ENCODE results near the gene C4BPA. TPM values are rescaled to one million over a fixed set of nuclear protein-coding genes. Genes with fewer than 3 reads are reported as not detected.

The C4BPA gene
- total RNA-seq, 8 experiments from 2014 or later, result 2.3 TPM; not detected in 7

GRCh38 chr1:207081088-207081487, 22.9 kb upstream of the C4BPA start:
- in situ Hi-C loops (cut with MboI; ENCODE audit: low pct_unique_long_range_greater_than_20kb in 2 of 9, low sequenced_read_pairs in 9 of 9, unreplicated experiment in 9 of 9), result loop anchor here in 5 of 9 experiments (25.0 kb wide), 3 partner anchors 181 to 406 kb away; partner anchors contain the start of gene CR1 (in 2 of the 5)

GRCh38 chr1:207081806-207082205, 22.2 kb upstream of the C4BPA start:
- Histone ChIP-seq H3K4me1 (replicated peaks in 1 of 2) (no peaks in the 10 kb centered on the region), H3K27ac (no peak overlapping the region), H3K4me3 (no peak overlapping the region)
- ATAC-seq (replicated peaks in 6 of 8), result no peak
- 14 to 100% (median 78%) methylated on average over 1 to 2 of the region's 2 CpGs; no CpG with 5 or more reads in 2 of the 10 experiments for WGBS, 10 experiments
- in situ Hi-C loops (cut with MboI; ENCODE audit: low pct_unique_long_range_greater_than_20kb in 2 of 9, low sequenced_read_pairs in 9 of 9, unreplicated experiment in 9 of 9), result loop anchor here in 5 of 9 experiments (25.0 kb wide), 3 partner anchors 180 to 405 kb away; partner anchors contain the start of gene CR1 (in 2 of the 5)

More at GRCh38 chr1:207081088-207081487, 22.9 kb upstream of the C4BPA start:
- WGBS, 10 experiments, result 46 to 100% (median 66%) methylated on average over 1 to 2 of the region's 2 CpGs
- Histone ChIP-seq H3K4me1 (replicated peaks in 1 of 2) (no peaks in the 10 kb centered on the region), H3K27ac (no peak overlapping the region), H3K4me3 (no peak overlapping the region)
- ATAC-seq (replicated peaks in 6 of 8), result no peak

- no peak overlapping the region for H3K4me3 ChIP-seq
- no peaks in the 10 kb centered on the region for H3K4me1 ChIP-seq (replicated peaks in 1 of 2)
- in situ Hi-C loops (cut with MboI; ENCODE audit: low pct_unique_long_range_greater_than_20kb in 2 of 9, low sequenced_read_pairs in 9 of 9, unreplicated experiment in 9 of 9), result loop anchor here in 5 of 9 experiments (25.0 kb wide), 3 partner anchors 178 to 403 kb away; partner anchors contain the start of gene CR1 (in 2 of the 5)
- 0 to 71% (median 60%) methylated on average over 1 to 2 of the region's 2 CpGs; no CpG with 5 or more reads in 1 of the 10 experiments for WGBS, 10 experiments
- no peak overlapping the region for H3K27ac ChIP-seq
- peak in 3 of 8 experiments; percentile 52 to 63 (median 61) for ATAC-seq (replicated peaks in 6 of 8)
Observed at GRCh38 chr1:207084232-207084631, 19.8 kb upstream of the C4BPA start.

- Histone ChIP-seq H3K4me1 (replicated peaks in 1 of 2) (no peaks in the 10 kb centered on the region), H3K4me3 (no peak overlapping the region), H3K27ac (no peak overlapping the region)
- in situ Hi-C loops (cut with MboI; ENCODE audit: low pct_unique_long_range_greater_than_20kb in 2 of 9, low sequenced_read_pairs in 9 of 9, unreplicated experiment in 9 of 9), result loop anchor here in 5 of 9 experiments (25.0 kb wide), 3 partner anchors 178 to 403 kb away; partner anchors contain the start of gene CR1 (in 2 of the 5)
- peak; percentile 49 to 96 (median 68) for ATAC-seq (replicated peaks in 6 of 8)
- 0 to 51% (median 36%) methylated on average over 2 to 8 of the region's 8 CpGs; no CpG with 5 or more reads in 2 of the 10 experiments for WGBS, 10 experiments
Observed at GRCh38 chr1:207084701-207085180, 19.3 kb upstream of the C4BPA start.

- WGBS, 10 experiments, result 0 to 100% (median 57%) methylated on average over 1 to 3 of the region's 3 CpGs
- no peaks in the 10 kb centered on the region for H3K4me1 ChIP-seq (replicated peaks in 1 of 2)
- ATAC-seq (replicated peaks in 6 of 8), result no peak
- no peak overlapping the region for H3K27ac ChIP-seq
- H3K4me3 ChIP-seq, result no peak overlapping the region
- in situ Hi-C loops (cut with MboI; ENCODE audit: low pct_unique_long_range_greater_than_20kb in 2 of 9, low sequenced_read_pairs in 9 of 9, unreplicated experiment in 9 of 9), result loop anchor here in 5 of 9 experiments (25.0 kb wide), 3 partner anchors 176 to 401 kb away; partner anchors contain the start of gene CR1 (in 2 of the 5)
Observed at GRCh38 chr1:207085887-207086286, 18.1 kb upstream of the C4BPA start.

GRCh38 chr1:207088161-207088560, 15.9 kb upstream of the C4BPA start:
- H3K4me3 ChIP-seq, result no peak overlapping the region
- ATAC-seq (replicated peaks in 6 of 8), result no peak
- 46 to 100% (median 82%) methylated on average over 1 to 2 of the region's 2 CpGs for WGBS, 10 experiments
- H3K27ac ChIP-seq, result no peak overlapping the region
- H3K4me1 ChIP-seq (replicated peaks in 1 of 2), result no peaks in the 10 kb centered on the region
- in situ Hi-C loops (cut with MboI; ENCODE audit: low pct_unique_long_range_greater_than_20kb in 2 of 9, low sequenced_read_pairs in 9 of 9, unreplicated experiment in 9 of 9), result loop anchor here in 5 of 9 experiments (25.0 kb wide), 3 partner anchors 174 to 399 kb away; partner anchors contain the start of gene CR1 (in 2 of the 5)

GRCh38 chr1:207088701-207089626, 15.1 kb upstream of the C4BPA start, which contains the start of gene C4BPB:
Gene C4BPB (plus strand): TSS chr1:207088860. CDS start chr1:207089532, 672 bp downstream.
- 60 to 97% (median 81%) methylated on average over 1 to 9 of the region's 9 CpGs; no CpG with 5 or more reads in 1 of the 10 experiments for whole genome bisulfite sequencing, 10 experiments
- in situ Hi-C loops (cut with MboI; ENCODE audit: low pct_unique_long_range_greater_than_20kb in 2 of 9, low sequenced_read_pairs in 9 of 9, unreplicated experiment in 9 of 9), result loop anchor here in 5 of 9 experiments (25.0 kb wide), 3 partner anchors 173 to 398 kb away; partner anchors contain the start of gene CR1 (in 2 of the 5)
- no peak within 1 kb of the TSS for H3K4me3 ChIP-seq
- no peaks in the 10 kb centered on the region for H3K4me1 ChIP-seq (replicated peaks in 1 of 2)
- ATAC-seq (replicated peaks in 6 of 8), result no peak
- H3K27ac ChIP-seq, result no peak within 1 kb of the TSS

GRCh38 chr1:207089627-207090355, 14.2 kb upstream of the C4BPA start:
- WGBS, 10 experiments, result 40 to 100% (median 91%) methylated on average over 1 to 16 of the region's 17 CpGs; no CpG with 5 or more reads in 1 of the 10 experiments
- no peak overlapping the region for H3K27ac ChIP-seq
- in situ Hi-C loops (cut with MboI; ENCODE audit: low pct_unique_long_range_greater_than_20kb in 2 of 9, low sequenced_read_pairs in 9 of 9, unreplicated experiment in 9 of 9), result loop anchor here in 5 of 9 experiments (10.0 to 25.0 kb wide), 4 partner anchors 173 to 398 kb away; partner anchors contain the start of gene CR1 (in 2 of the 5)
- H3K4me1 ChIP-seq (replicated peaks in 1 of 2), result no peaks in the 10 kb centered on the region
- ATAC-seq (replicated peaks in 6 of 8), result no peak
- no peak overlapping the region for H3K4me3 ChIP-seq

- WGBS, 10 experiments, result 65 to 92% (median 80%) methylated on average over 2 to 4 of the region's 4 CpGs; no CpG with 5 or more reads in 1 of the 10 experiments
- ATAC-seq (replicated peaks in 6 of 8), result no peak
Observed at GRCh38 chr1:207091200-207091908, 12.7 kb upstream of the C4BPA start.

GRCh38 chr1:207093944-207094343, 10.1 kb upstream of the C4BPA start:
- Histone ChIP-seq H3K4me3 (no peak overlapping the region), H3K4me1 (replicated peaks in 1 of 2) (no peaks in the 10 kb centered on the region), H3K27ac (no peak overlapping the region)
- in situ Hi-C loops (cut with MboI; ENCODE audit: low pct_unique_long_range_greater_than_20kb in 2 of 9, low sequenced_read_pairs in 9 of 9, unreplicated experiment in 9 of 9), result loop anchor here in 5 of 9 experiments (10.0 to 25.0 kb wide), 4 partner anchors 168 to 393 kb away; partner anchors contain the start of gene CR1 (in 2 of the 5)
- no peak for ATAC-seq (replicated peaks in 6 of 8)
- 0 to 67% (median 31%) methylated on average over 1 to 2 of the region's 2 CpGs for WGBS, 10 experiments

More at GRCh38 chr1:207091200-207091908, 12.7 kb upstream of the C4BPA start:
- Histone ChIP-seq H3K4me3 (no peak overlapping the region), H3K27ac (no peak overlapping the region), H3K4me1 (replicated peaks in 1 of 2) (no peaks in the 10 kb centered on the region)
- in situ Hi-C loops (cut with MboI; ENCODE audit: low pct_unique_long_range_greater_than_20kb in 2 of 9, low sequenced_read_pairs in 9 of 9, unreplicated experiment in 9 of 9), result loop anchor here in 5 of 9 experiments (10.0 to 25.0 kb wide), 4 partner anchors 171 to 396 kb away; partner anchors contain the start of gene CR1 (in 2 of the 5)

GRCh38 chr1:207097871-207098324, 6.1 kb upstream of the C4BPA start:
- H3K4me1 ChIP-seq (replicated peaks in 1 of 2), result no peaks in the 10 kb centered on the region
- no peak overlapping the region for H3K27ac ChIP-seq
- 8 to 85% (median 66%) methylated on average over 1 to 3 of the region's 3 CpGs; no CpG with 5 or more reads in 2 of the 10 experiments for WGBS, 10 experiments
- no peak overlapping the region for H3K4me3 ChIP-seq
- ATAC-seq (replicated peaks in 6 of 8), result peak in 2 of 8 experiments; percentile 49 to 79
- in situ Hi-C loops (cut with MboI; ENCODE audit: low pct_unique_long_range_greater_than_20kb in 2 of 9, low sequenced_read_pairs in 9 of 9, unreplicated experiment in 9 of 9), result loop anchor here in 5 of 9 experiments (10.0 to 25.0 kb wide), 4 partner anchors 164 to 389 kb away; partner anchors contain the start of gene CR1 (in 2 of the 5)

Measured in motor neuron (in vitro differentiated cells).